ENCODE measurements around the gene CMTM1.

CMTM1 gene

GRCh38 chr16:66566051-66566901, at the start of gene CMTM1:
Gene CMTM1, plus strand, starts transcription at chr16:66566439. Its CDS starts 75 bp downstream, at chr16:66566514.
- H4K20me1 ChIP-seq (ENCODE audit: low read depth, low read length): no peaks in the 10 kb centered on the region
- H3K27ac ChIP-seq (ENCODE audit: low read depth, low read length): no peak within 1 kb of the TSS
- no peaks in the 10 kb centered on the region for H3K9me2 ChIP-seq (replicated peaks; ENCODE audit: insufficient read depth, low read length)
- H2AFZ ChIP-seq (ENCODE audit: low read depth, low read length, severe bottlenecking): no peak within 1 kb of the TSS
- no peak within 1 kb of the TSS for H3K4me2 ChIP-seq (ENCODE audit: low read depth, low read length, poor library complexity, severe bottlenecking)
- H3K9ac ChIP-seq (ENCODE audit: low read length): no peak within 1 kb of the TSS
- peaks cover 10% of the 10 kb centered on the region; the same call in 1 of the 2 replicates for H3F3A ChIP-seq (ENCODE audit: insufficient read depth)
- no peak within 1 kb of the TSS for H3K4me3 ChIP-seq (ENCODE audit: insufficient read depth, low read length, poor library complexity, severe bottlenecking)
- no peaks in the 10 kb centered on the region for H3K9me3 ChIP-seq (ENCODE audit: insufficient read depth, low read length)
- TF ChIP-seq CTCF (IDR thresholded peaks at IDR 0.05; ENCODE audit: insufficient read depth, low read length, poor library complexity, severe bottlenecking) (no peak), EZH2phosphoT487 (conservative IDR thresholded peaks at IDR 0.05; ENCODE audit: low read length) (no peak)
- H3K79me2 ChIP-seq (ENCODE audit: insufficient read depth, low read length): no peaks in the 10 kb centered on the region; the same call in 1 of the 2 replicates
- no peaks in the 10 kb centered on the region for H3K27me3 ChIP-seq (ENCODE audit: low read length)
- peaks cover 22% of the 10 kb centered on the region for H3K36me3 ChIP-seq (ENCODE audit: low read length)

DNA sequence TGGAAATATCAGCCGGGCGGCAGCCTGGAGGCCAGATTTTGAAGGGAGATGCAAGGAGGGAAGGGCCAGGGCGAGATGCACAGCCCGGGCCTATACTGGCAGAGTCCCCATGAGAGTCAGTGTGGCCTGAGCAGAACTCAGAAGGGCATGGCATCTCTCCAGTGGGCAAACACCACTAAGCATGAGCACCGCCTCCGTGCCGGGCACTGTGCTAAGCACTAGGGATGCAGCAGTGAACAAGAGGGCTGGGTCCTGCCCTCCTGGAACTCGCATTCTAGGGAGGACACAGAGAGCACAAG, 49.8 kb upstream of the CMTM1 start:
- Histone ChIP-seq H3K27ac (ENCODE audit: low read depth, low read length) (peak overlapping the region; percentile 79), H3K9ac (ENCODE audit: low read length) (peak overlapping the region; percentile 25), H3K27me3 (ENCODE audit: low read length) (no peaks in the 10 kb centered on the region), H2AFZ (ENCODE audit: low read depth, low read length, severe bottlenecking) (peak overlapping the region; percentile 75), H3K4me3 (ENCODE audit: insufficient read depth, low read length, poor library complexity, severe bottlenecking) (no peak overlapping the region), H3K9me2 (replicated peaks; ENCODE audit: insufficient read depth, low read length) (no peaks in the 10 kb centered on the region), H3K79me2 (ENCODE audit: insufficient read depth, low read length) (no peaks in the 10 kb centered on the region), H3K9me3 (ENCODE audit: insufficient read depth, low read length) (no peaks in the 10 kb centered on the region), H4K20me1 (ENCODE audit: low read depth, low read length) (no peaks in the 10 kb centered on the region), H3F3A (ENCODE audit: insufficient read depth) (peaks cover 24% of the 10 kb centered on the region), H3K36me3 (ENCODE audit: low read length) (no peaks in the 10 kb centered on the region), H3K4me2 (ENCODE audit: low read depth, low read length, poor library complexity, severe bottlenecking) (peak overlapping the region; percentile 49)
- TF ChIP-seq CTCF (IDR thresholded peaks at IDR 0.05; ENCODE audit: insufficient read depth, low read length, poor library complexity, severe bottlenecking) (no peak), EZH2phosphoT487 (conservative IDR thresholded peaks at IDR 0.05; ENCODE audit: low read length) (no peak)

GRCh38 chr16:66516808-66517585, 49.2 kb upstream of the CMTM1 start:
- no peaks in the 10 kb centered on the region for H3K9me2 ChIP-seq (replicated peaks; ENCODE audit: insufficient read depth, low read length)
- H2AFZ ChIP-seq (ENCODE audit: low read depth, low read length, severe bottlenecking): peak overlapping the region; percentile 75
- H3K9ac ChIP-seq (ENCODE audit: low read length): peak overlapping the region; percentile 46
- no peak overlapping the region for H3K4me3 ChIP-seq (ENCODE audit: insufficient read depth, low read length, poor library complexity, severe bottlenecking)
- no peaks in the 10 kb centered on the region for H3K36me3 ChIP-seq (ENCODE audit: low read length)
- H3K27me3 ChIP-seq (ENCODE audit: low read length): no peaks in the 10 kb centered on the region
- H3K79me2 ChIP-seq (ENCODE audit: insufficient read depth, low read length): no peaks in the 10 kb centered on the region
- H3K4me2 ChIP-seq (ENCODE audit: low read depth, low read length, poor library complexity, severe bottlenecking): peak overlapping the region; percentile 49
- H3K9me3 ChIP-seq (ENCODE audit: insufficient read depth, low read length): no peaks in the 10 kb centered on the region
- TF ChIP-seq CTCF (IDR thresholded peaks at IDR 0.05; ENCODE audit: insufficient read depth, low read length, poor library complexity, severe bottlenecking): no peak
- no peak for TF ChIP-seq EZH2phosphoT487 (conservative IDR thresholded peaks at IDR 0.05; ENCODE audit: low read length)
- H3F3A ChIP-seq (ENCODE audit: insufficient read depth): peaks cover 24% of the 10 kb centered on the region
- H4K20me1 ChIP-seq (ENCODE audit: low read depth, low read length): no peaks in the 10 kb centered on the region
- H3K27ac ChIP-seq (ENCODE audit: low read depth, low read length): peak overlapping the region; percentile 79

Data from SU-DHL-6 (cell line).